Measurements from ENCODE around the gene PPP2R5E. TPM values are rescaled to one million over a fixed set of nuclear protein-coding genes. Genes with fewer than 3 reads are reported as not detected.

Gene PPP2R5E
- total and polyA plus RNA-seq, 2 of the 8 experiments (the other 6 are each of a cell fraction or from before 2014, with no cell fraction given) = 6.8 to 64.6 TPM

GRCh38 chr14:63406333-63406732 is 136.8 kb downstream of the PPP2R5E start:
- Histone ChIP-seq H2BK20ac (ENCODE audit: low read length) (no peak overlapping the region), H3K56ac (replicated peaks; ENCODE audit: insufficient read length, low read depth, low read length) (no peak overlapping the region), H2BK120ac (replicated peaks; ENCODE audit: low read depth, low read length) (no peak overlapping the region), H2AK5ac (ENCODE audit: low read depth, low read length) (no peak overlapping the region), H3K9me3 (ENCODE audit: insufficient read depth in 2 of 2, low read depth in 1 of 2, low read length in 1 of 2) (no peaks in the 10 kb centered on the region), H4K91ac (replicated peaks; ENCODE audit: insufficient read length, low read length) (no peak overlapping the region), H3K14ac (ENCODE audit: insufficient read length) (no peak overlapping the region), H4K5ac (ENCODE audit: insufficient read length, low read depth, low read length) (no peak overlapping the region), H3K4me1 (replicated peaks in 1 of 4; ENCODE audit: control insufficient read depth in 3 of 4, insufficient read depth in 4 of 4, low read length in 3 of 4) (peaks cover 0 to 9% (median 5%) of the 10 kb centered on the region in 4 experiments; a peak in 3 of 7 replicates), H3K36me3 (ENCODE audit: control insufficient read depth in 2 of 4, insufficient read depth in 4 of 4, low read length in 3 of 4) (no peaks in the 10 kb centered on the region; a peak in 1 of 8 replicates), H3K4me2 (ENCODE audit: insufficient read depth in 1 of 2, low read depth in 2 of 2, low read length in 2 of 2) (no peak overlapping the region), H3K23ac (ENCODE audit: insufficient read length) (no peak overlapping the region), H3K27ac (ENCODE audit: low read depth, low read length) (no peak overlapping the region), H4K8ac (ENCODE audit: extremely low read depth, insufficient read depth, low read length) (no peak overlapping the region), H3K18ac (ENCODE audit: extremely low read depth, low read length) (no peak overlapping the region), H2BK12ac (ENCODE audit: low read depth, low read length) (no peak overlapping the region), H3K79me1 (ENCODE audit: low read depth, low read length) (no peaks in the 10 kb centered on the region; the same call in 1 of the 2 replicates), H4K20me1 (replicated peaks in 1 of 2; ENCODE audit: control insufficient read depth in 1 of 2, insufficient read depth in 2 of 2, low read length in 2 of 2) (no peaks in the 10 kb centered on the region), H3K4me3 (ENCODE audit: extremely low read depth in 1 of 4, insufficient read depth in 2 of 4, low read depth in 3 of 4, low read length in 4 of 4) (no peak overlapping the region), H3K9ac (replicated peaks in 1 of 4; ENCODE audit: extremely low read depth in 1 of 4, low read depth in 3 of 4, low read length in 3 of 4) (no peak overlapping the region), H3K27me3 (replicated peaks in 1 of 4; ENCODE audit: control insufficient read depth in 3 of 4, extremely low read depth in 1 of 4, insufficient read depth in 3 of 4, low read length in 3 of 4) (no peaks in the 10 kb centered on the region; a peak in 1 of 7 replicates), H2AFZ (ENCODE audit: low read length) (no peak overlapping the region), H2BK15ac (ENCODE audit: low read length) (no peak overlapping the region), H3K23me2 (ENCODE audit: low read depth, low read length) (no peaks in the 10 kb centered on the region), H3K4ac (replicated peaks; ENCODE audit: insufficient read length, low read depth, low read length) (no peak overlapping the region), H3K79me2 (ENCODE audit: control insufficient read depth in 1 of 2, insufficient read depth in 2 of 2, low read length in 2 of 2) (peaks cover 0 to 8% of the 10 kb centered on the region in 2 experiments; a peak in 1 of 4 replicates), H2BK5ac (ENCODE audit: low read depth, low read length) (no peak overlapping the region)
- CTCF ChIA-PET (ENCODE audit: partially characterized antibody) = no interaction called here
- FAIRE-seq (no peak), DNase-seq (ENCODE audit: low read depth in 1 of 2, low spot score in 2 of 2) (no peak)
- POLR2A ChIA-PET (ENCODE audit: partially characterized antibody) = no interaction called here
- WGBS, 2 experiments (ENCODE audit: extremely low coverage in 1 of 2, insufficient coverage in 1 of 2, insufficient read length in 1 of 2, insufficient replicate concordance in 2 of 2, low coverage in 1 of 2, low lambda C conversion rate in 2 of 2, missing lambda C conversion rate in 1 of 2) = 98% methylated on average over 9 of the region's 9 CpGs; no CpG with 5 or more reads in 1 of the 2 experiments
- TF ChIP-seq EGR1 (IDR thresholded peaks at IDR 0.05; ENCODE audit: borderline replicate concordance, low read depth, low read length) (no peak), KDM5A (IDR thresholded peaks at IDR 0.05; ENCODE audit: low read length) (no peak), TEAD4 (IDR thresholded peaks at IDR 0.05; ENCODE audit: low read depth, low read length) (no peak), ZNF274 (IDR thresholded peaks at IDR 0.05; ENCODE audit: borderline replicate concordance, extremely low read depth, low read length) (no peak), YY1 (IDR thresholded peaks at IDR 0.05; ENCODE audit: low read depth, low read length) (no peak), GABPA (IDR thresholded peaks at IDR 0.05; ENCODE audit: borderline replicate concordance, insufficient read depth, low read length) (no peak), JUND (IDR thresholded peaks at IDR 0.05; ENCODE audit: low read length) (no peak), CHD2 (IDR thresholded peaks at IDR 0.05; ENCODE audit: low read length) (no peak), POU5F1 (IDR thresholded peaks at IDR 0.05; ENCODE audit: low read depth, low read length) (no peak), TAF7 (optimal IDR thresholded peaks at IDR 0.05; ENCODE audit: borderline replicate concordance, low read depth, low read length) (no peak), RFX5 (IDR thresholded peaks at IDR 0.05; ENCODE audit: borderline replicate concordance, low read depth, low read length) (no peak), NRF1 (IDR thresholded peaks at IDR 0.05; ENCODE audit: low read depth, low read length) (no peak), CTBP2 (IDR thresholded peaks at IDR 0.05; ENCODE audit: borderline replicate concordance, insufficient read depth, insufficient read length, low read length) (no peak), CREB1 (IDR thresholded peaks at IDR 0.05) (no peak), EP300 (IDR thresholded peaks at IDR 0.05; ENCODE audit: borderline replicate concordance in 1 of 2, low read depth in 2 of 2, low read length in 2 of 2) (no peak)

All from H1 (cell line).